GM19351 (cell line): Measurements from ENCODE around the gene FMR1.

Experiments
- ATAC-seq: cut with Tn5 transposase; IDR thresholded peaks from one replicate; pipeline ENCODE4 v1.9.1; 2021; ENCODE audit warnings: mild to moderate bottlenecking, moderate library complexity; ENCODE audit not compliant: unreplicated experiment

The FMR1 gene

GRCh38 chrX:147911192-147912022 is at the start of gene FMR1:
FMR1 (plus strand) TSS chrX:147911919; CDS start chrX:147912180, 261 bp downstream.
- peak; percentile 76 for ATAC-seq

GRCh38 chrX:147875866-147876596 is 35.7 kb upstream of the FMR1 start:
- ATAC-seq = peak; percentile 94

GRCh38 chrX:147876849-147877646 is 34.7 kb upstream of the FMR1 start:
- no peak for ATAC-seq

GRCh38 chrX:147877726-147878125 is 34.0 kb upstream of the FMR1 start:
- ATAC-seq = no peak

- ATAC-seq = peak; percentile 78
Measured at GRCh38 chrX:147884958-147885357, 26.8 kb upstream of the FMR1 start.

- ATAC-seq = no peak
Measured at GRCh38 chrX:147890756-147891155, 21.0 kb upstream of the FMR1 start.

- no peak for ATAC-seq
Measured at GRCh38 chrX:147891896-147892295, 19.8 kb upstream of the FMR1 start.

- no peak for ATAC-seq
Measured at GRCh38 chrX:147893741-147894140, 18.0 kb upstream of the FMR1 start.

- ATAC-seq = peak; percentile 85
Measured at GRCh38 chrX:147894366-147894963, 17.3 kb upstream of the FMR1 start.

- ATAC-seq = no peak
Measured at GRCh38 chrX:147897117-147897516, 14.6 kb upstream of the FMR1 start.

GRCh38 chrX:147898951-147899350 is 12.8 kb upstream of the FMR1 start:
- ATAC-seq = no peak

GRCh38 chrX:147899379-147900114 is 12.2 kb upstream of the FMR1 start:
- peak; percentile 81 for ATAC-seq

- ATAC-seq = no peak
Measured at GRCh38 chrX:147900349-147900748, 11.4 kb upstream of the FMR1 start.

GRCh38 chrX:147901461-147902126 is 10.1 kb upstream of the FMR1 start:
- ATAC-seq = no peak

- no peak for ATAC-seq
Measured at GRCh38 chrX:147902270-147902669, 9.4 kb upstream of the FMR1 start.

GRCh38 chrX:147908106-147908505 is 3.6 kb upstream of the FMR1 start:
- ATAC-seq = no peak

GRCh38 chrX:147910607-147911006 is 1.1 kb upstream of the FMR1 start:
- no peak for ATAC-seq

- ATAC-seq = peak; percentile 33
Measured at GRCh38 chrX:147912093-147912801, 528 bp downstream of the FMR1 start.

GRCh38 chrX:147913570-147913969 is 1.9 kb downstream of the FMR1 start:
- no peak for ATAC-seq
